22Rv1 (cell line): ENCODE data around the gene STK26.

Source experiments
- H3K27ac ChIP-seq: fragments of 450-650 bp; 2 replicates; pipeline ENCODE4 v1.5.1; 2017
- ZFX ChIP-seq: fragments of 450-650 bp; IDR thresholded peaks from 2 replicates; pipeline ENCODE4 v1.6.1; 2017; ENCODE audit warnings: antibody characterized with exemption, borderline replicate concordance
- TF ChIP-seq, protein P1 (sequence below): fragments of 450-650 bp; IDR thresholded peaks from 2 replicates; pipeline ENCODE4 v1.5.1; 2017; ENCODE audit warnings: mild to moderate bottlenecking

Gene STK26

GRCh38 chrX:132118358-132118757 lies 95.3 kb downstream of the STK26 start:
- H3K27ac ChIP-seq, result no peak overlapping the region
- TF ChIP-seq ZFX, result no peak
- TF ChIP-seq, protein P1, sequence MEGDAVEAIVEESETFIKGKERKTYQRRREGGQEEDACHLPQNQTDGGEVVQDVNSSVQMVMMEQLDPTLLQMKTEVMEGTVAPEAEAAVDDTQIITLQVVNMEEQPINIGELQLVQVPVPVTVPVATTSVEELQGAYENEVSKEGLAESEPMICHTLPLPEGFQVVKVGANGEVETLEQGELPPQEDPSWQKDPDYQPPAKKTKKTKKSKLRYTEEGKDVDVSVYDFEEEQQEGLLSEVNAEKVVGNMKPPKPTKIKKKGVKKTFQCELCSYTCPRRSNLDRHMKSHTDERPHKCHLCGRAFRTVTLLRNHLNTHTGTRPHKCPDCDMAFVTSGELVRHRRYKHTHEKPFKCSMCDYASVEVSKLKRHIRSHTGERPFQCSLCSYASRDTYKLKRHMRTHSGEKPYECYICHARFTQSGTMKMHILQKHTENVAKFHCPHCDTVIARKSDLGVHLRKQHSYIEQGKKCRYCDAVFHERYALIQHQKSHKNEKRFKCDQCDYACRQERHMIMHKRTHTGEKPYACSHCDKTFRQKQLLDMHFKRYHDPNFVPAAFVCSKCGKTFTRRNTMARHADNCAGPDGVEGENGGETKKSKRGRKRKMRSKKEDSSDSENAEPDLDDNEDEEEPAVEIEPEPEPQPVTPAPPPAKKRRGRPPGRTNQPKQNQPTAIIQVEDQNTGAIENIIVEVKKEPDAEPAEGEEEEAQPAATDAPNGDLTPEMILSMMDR, result no peak

GRCh38 chrX:132119283-132119682 lies 96.2 kb downstream of the STK26 start:
- no peak overlapping the region for H3K27ac ChIP-seq
- no peak for TF ChIP-seq ZFX
- TF ChIP-seq, protein P1, result no peak

- no peak for TF ChIP-seq ZFX
- TF ChIP-seq, protein P1, result no peak
- no peak overlapping the region for H3K27ac ChIP-seq
Measured at GRCh38 chrX:132119821-132120515, 96.9 kb downstream of the STK26 start.

DNA sequence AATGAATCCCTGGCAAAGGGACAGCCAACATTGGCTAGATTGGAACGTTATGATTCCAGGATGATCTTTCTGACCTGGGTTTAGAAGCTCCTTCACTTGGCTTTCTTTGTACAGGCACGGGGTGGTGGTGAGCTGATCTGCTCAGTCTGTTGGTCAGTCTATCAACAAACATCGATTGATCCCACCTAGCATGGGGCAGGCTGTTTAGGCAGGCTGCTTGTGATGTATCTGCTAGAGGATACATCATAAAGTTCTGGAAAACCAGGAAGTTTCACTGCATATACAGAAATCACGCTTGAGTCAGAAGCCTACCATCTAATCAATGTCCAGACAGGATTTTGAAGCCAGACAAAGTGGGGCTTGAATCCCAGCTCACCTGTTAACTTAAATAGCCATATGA lies 97.8 kb downstream of the STK26 start:
- no peak overlapping the region for H3K27ac ChIP-seq
- no peak for TF ChIP-seq ZFX
- TF ChIP-seq, protein P1, result no peak
